Astrocyte (in vitro differentiated cells and primary cell): ENCODE data around the gene TXNDC17. TPM values are rescaled to one million over a fixed set of nuclear protein-coding genes. Genes with fewer than 3 reads are reported as not detected.

Source experiments
- DNase-seq: peaks from one replicate; pipeline ENCODE4 v3.0.0-alpha.2; 2010; ENCODE audit warnings: low read depth
- FAIRE-seq: peaks from 2 replicates; lab custom pipeline; 2011; peaks lifted over from hg19 to GRCh38; lab: Jason Lieb, UNC
- H2AFZ ChIP-seq: 2 replicates; pipeline ENCODE4 v1.6.0; 2012; ENCODE audit warnings: low read depth, low read length, inconsistent platforms
- H3K27ac ChIP-seq: 2 replicates; pipeline ENCODE4 v1.5.1; 2011; ENCODE audit warnings: low read depth, low read length, inconsistent platforms
- H3K27me3 ChIP-seq: 2 replicates; pipeline ENCODE4 v1.6.0; 2011; ENCODE audit warnings: low read length, inconsistent platforms; ENCODE audit not compliant: insufficient read depth
- H3K36me3 ChIP-seq: 2 replicates; pipeline ENCODE4 v1.5.1; 2011; ENCODE audit warnings: low read length, inconsistent platforms; ENCODE audit not compliant: insufficient read depth
- H3K4me1 ChIP-seq: 2 replicates; pipeline ENCODE4 v1.5.1; 2011; ENCODE audit warnings: low read length, inconsistent platforms; ENCODE audit not compliant: insufficient read depth
- H3K4me2 ChIP-seq: 2 replicates; pipeline ENCODE4 v1.6.0; 2012; ENCODE audit warnings: low read length, inconsistent platforms
- H3K4me3 ChIP-seq: 2 replicates; pipeline ENCODE4 v1.5.1; 2011; ENCODE audit warnings: low read depth, mild to moderate bottlenecking, low read length, inconsistent platforms; ENCODE audit not compliant: insufficient read depth
- H3K79me2 ChIP-seq: 2 replicates; pipeline ENCODE4 v1.6.0; 2012; ENCODE audit warnings: mild to moderate bottlenecking, low read length, inconsistent platforms; ENCODE audit not compliant: insufficient read depth
- H3K9ac ChIP-seq: 2 replicates; pipeline ENCODE4 v1.6.0; 2012; ENCODE audit warnings: mild to moderate bottlenecking, low read length, inconsistent platforms
- H3K9me3 ChIP-seq: 2 replicates; pipeline ENCODE4 v1.5.1; 2012; ENCODE audit warnings: low read depth, mild to moderate bottlenecking, low read length, inconsistent platforms; ENCODE audit not compliant: insufficient read depth
- H4K20me1 ChIP-seq: 2 replicates; pipeline ENCODE4 v1.6.0; 2012; ENCODE audit warnings: low read length, inconsistent platforms; ENCODE audit not compliant: insufficient read depth
- H3K27ac Mint-ChIP-seq: one replicate; pipeline ENCODE4 v1.8.0; 2021; ENCODE audit warnings: mild to moderate bottlenecking, mixed read lengths; ENCODE audit not compliant: unreplicated experiment
- H3K27me3 Mint-ChIP-seq: one replicate; pipeline ENCODE4 v1.8.0; 2021; ENCODE audit warnings: low read depth, mixed read lengths; ENCODE audit not compliant: unreplicated experiment
- H3K36me3 Mint-ChIP-seq: one replicate; pipeline ENCODE4 v1.8.0; 2021; ENCODE audit warnings: low read depth, mixed read lengths; ENCODE audit not compliant: unreplicated experiment
- H3K4me1 Mint-ChIP-seq: one replicate; pipeline ENCODE4 v1.8.0; 2021; ENCODE audit warnings: low read depth, mixed read lengths; ENCODE audit not compliant: unreplicated experiment
- H3K4me3 Mint-ChIP-seq: one replicate; pipeline ENCODE4 v1.8.0; 2021; ENCODE audit warnings: mild to moderate bottlenecking, moderate library complexity, mixed read lengths; ENCODE audit not compliant: unreplicated experiment
- H3K9me3 Mint-ChIP-seq: one replicate; pipeline ENCODE4 v1.8.0; 2021; ENCODE audit warnings: mild to moderate bottlenecking, mixed read lengths; ENCODE audit not compliant: unreplicated experiment
- EZH2 ChIP-seq: IDR thresholded peaks from 2 replicates; pipeline ENCODE4 v1.6.1; 2012; ENCODE audit warnings: mild to moderate bottlenecking, low read length, inconsistent platforms; ENCODE audit not compliant: insufficient read depth
- total RNA-seq: library from RNA; stranded (reverse); gene quantifications from 2 replicates; pipeline ENCODE4 v1.2.1, GENCODE V29; 2021
- TF ChIP-seq, protein P1 (sequence below): IDR thresholded peaks from 2 replicates; pipeline ENCODE4 v1.5.1; 2011; ENCODE audit warnings: low read depth, mild to moderate bottlenecking, inconsistent platforms, low read length, moderate library complexity; ENCODE audit not compliant: insufficient read depth

TXNDC17 gene
- total RNA-seq, 1 donor from 2014 or later, result 158 TPM

GRCh38 chr17:6684460-6684783, 43.6 kb downstream of the TXNDC17 start:
- Histone ChIP-seq H3K9ac (no peak overlapping the region), H3K4me2 (no peak overlapping the region), H4K20me1 (no peaks in the 10 kb centered on the region), H3K9me3 (no peaks in the 10 kb centered on the region), H3K79me2 (no peaks in the 10 kb centered on the region), H2AFZ (no peak overlapping the region), H3K4me3 (no peak overlapping the region), H3K27ac (no peak overlapping the region), H3K36me3 (no peaks in the 10 kb centered on the region), H3K4me1 (no peaks in the 10 kb centered on the region), H3K27me3 (peaks cover 2% of the 10 kb centered on the region)
- H3K4me1 Mint-ChIP-seq, result peaks cover 6% of the 10 kb centered on the region
- peaks cover 3% of the 10 kb centered on the region for H3K9me3 Mint-ChIP-seq
- no peak overlapping the region for H3K27ac Mint-ChIP-seq
- no peak overlapping the region for H3K4me3 Mint-ChIP-seq
- TF ChIP-seq EZH2, result no peak
- TF ChIP-seq, protein P1, sequence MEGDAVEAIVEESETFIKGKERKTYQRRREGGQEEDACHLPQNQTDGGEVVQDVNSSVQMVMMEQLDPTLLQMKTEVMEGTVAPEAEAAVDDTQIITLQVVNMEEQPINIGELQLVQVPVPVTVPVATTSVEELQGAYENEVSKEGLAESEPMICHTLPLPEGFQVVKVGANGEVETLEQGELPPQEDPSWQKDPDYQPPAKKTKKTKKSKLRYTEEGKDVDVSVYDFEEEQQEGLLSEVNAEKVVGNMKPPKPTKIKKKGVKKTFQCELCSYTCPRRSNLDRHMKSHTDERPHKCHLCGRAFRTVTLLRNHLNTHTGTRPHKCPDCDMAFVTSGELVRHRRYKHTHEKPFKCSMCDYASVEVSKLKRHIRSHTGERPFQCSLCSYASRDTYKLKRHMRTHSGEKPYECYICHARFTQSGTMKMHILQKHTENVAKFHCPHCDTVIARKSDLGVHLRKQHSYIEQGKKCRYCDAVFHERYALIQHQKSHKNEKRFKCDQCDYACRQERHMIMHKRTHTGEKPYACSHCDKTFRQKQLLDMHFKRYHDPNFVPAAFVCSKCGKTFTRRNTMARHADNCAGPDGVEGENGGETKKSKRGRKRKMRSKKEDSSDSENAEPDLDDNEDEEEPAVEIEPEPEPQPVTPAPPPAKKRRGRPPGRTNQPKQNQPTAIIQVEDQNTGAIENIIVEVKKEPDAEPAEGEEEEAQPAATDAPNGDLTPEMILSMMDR, result no peak
- FAIRE-seq, result no peak
- DNase-seq, result no peak
- H3K36me3 Mint-ChIP-seq, result no peaks in the 10 kb centered on the region
- peaks cover 55% of the 10 kb centered on the region for H3K27me3 Mint-ChIP-seq

DNA sequence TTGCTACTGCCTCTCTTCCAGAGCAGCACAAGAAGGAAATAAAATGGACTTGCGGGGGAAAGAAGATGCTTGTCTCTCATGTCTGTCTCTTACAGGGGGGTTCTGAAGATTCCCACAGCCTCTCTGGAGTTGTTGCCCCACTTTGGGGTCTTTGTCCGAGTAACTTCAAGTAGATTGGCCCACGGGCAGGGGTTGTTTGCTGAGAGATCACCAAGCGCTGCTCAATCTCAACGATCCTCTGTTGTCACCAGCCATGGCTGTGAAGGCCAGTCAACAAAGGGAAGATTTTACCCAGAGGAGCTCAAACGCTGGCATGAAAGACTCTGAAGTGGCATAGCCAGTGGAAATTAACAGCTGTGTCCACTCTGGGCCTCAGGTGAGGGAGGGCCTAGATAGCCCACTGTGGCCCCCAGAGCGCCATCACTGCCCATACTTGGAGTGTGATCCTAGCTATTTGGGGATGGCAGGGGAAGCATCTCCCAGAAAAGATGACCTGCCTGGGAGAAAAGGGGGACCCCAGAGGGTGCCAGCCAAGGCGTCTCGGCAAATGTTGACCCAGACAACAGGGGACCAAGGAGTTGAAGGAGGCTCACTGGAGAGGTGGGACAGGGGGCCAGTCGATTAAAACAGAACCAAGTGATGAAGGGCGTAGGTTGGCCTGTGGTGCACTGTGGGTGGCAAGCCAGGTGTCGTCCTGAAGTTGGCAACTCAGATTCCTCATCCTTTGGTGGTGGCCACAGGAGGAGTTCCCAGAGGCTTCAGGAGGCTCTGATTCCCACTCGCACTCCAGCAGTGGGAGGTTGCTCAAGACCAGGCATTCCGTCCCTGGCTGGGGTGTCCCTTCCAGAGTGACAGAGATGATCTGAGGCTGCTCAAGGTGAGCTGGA, 44.3 kb downstream of the TXNDC17 start:
- no peak overlapping the region for H3K9ac ChIP-seq
- no peak overlapping the region for H3K4me3 Mint-ChIP-seq
- peaks cover 55% of the 10 kb centered on the region for H3K27me3 Mint-ChIP-seq
- no peak for FAIRE-seq
- no peaks in the 10 kb centered on the region for H3K36me3 ChIP-seq
- H3K4me2 ChIP-seq, result no peak overlapping the region
- no peak for DNase-seq
- H3K27me3 ChIP-seq, result peaks cover 2% of the 10 kb centered on the region
- no peak overlapping the region for H2AFZ ChIP-seq
- no peaks in the 10 kb centered on the region for H3K79me2 ChIP-seq
- no peaks in the 10 kb centered on the region for H4K20me1 ChIP-seq
- no peak overlapping the region for H3K4me3 ChIP-seq
- peaks cover 3% of the 10 kb centered on the region for H3K9me3 Mint-ChIP-seq
- no peaks in the 10 kb centered on the region for H3K36me3 Mint-ChIP-seq
- no peaks in the 10 kb centered on the region for H3K9me3 ChIP-seq
- H3K27ac ChIP-seq, result no peak overlapping the region
- peak overlapping the region; percentile 26 for H3K27ac Mint-ChIP-seq
- no peaks in the 10 kb centered on the region for H3K4me1 ChIP-seq
- TF ChIP-seq, protein P1, result no peak
- TF ChIP-seq EZH2, result no peak
- peaks cover 6% of the 10 kb centered on the region for H3K4me1 Mint-ChIP-seq

GRCh38 chr17:6686026-6686425, 45.2 kb downstream of the TXNDC17 start:
- peaks cover 4% of the 10 kb centered on the region for H3K4me1 Mint-ChIP-seq

More at GRCh38 chr17:6686026-6686425, 45.2 kb downstream of the TXNDC17 start:
- H3K27ac ChIP-seq, result no peak overlapping the region
- no peaks in the 10 kb centered on the region for H3K79me2 ChIP-seq
- H2AFZ ChIP-seq, result no peak overlapping the region
- Mint-ChIP-seq H3K9me3 (peaks cover 4% of the 10 kb centered on the region), H3K36me3 (peaks cover 1% of the 10 kb centered on the region), H3K27ac (no peak overlapping the region), H3K27me3 (peaks cover 56% of the 10 kb centered on the region), H3K4me3 (no peak overlapping the region)
- H3K9ac ChIP-seq, result no peak overlapping the region
- no peak overlapping the region for H3K4me3 ChIP-seq
- no peak overlapping the region for H3K4me2 ChIP-seq
- no peaks in the 10 kb centered on the region for H4K20me1 ChIP-seq
- H3K9me3 ChIP-seq, result no peaks in the 10 kb centered on the region
- no peaks in the 10 kb centered on the region for H3K36me3 ChIP-seq
- H3K4me1 ChIP-seq, result no peaks in the 10 kb centered on the region
- FAIRE-seq, result no peak
- H3K27me3 ChIP-seq, result peaks cover 1% of the 10 kb centered on the region
- TF ChIP-seq EZH2, result no peak
- TF ChIP-seq, protein P1, result no peak
- DNase-seq, result no peak
